GM12872 (cell line): Measurements from ENCODE around the gene A4GALT.

Experiments used
- TF ChIP-seq, protein P1 (sequence below): IDR thresholded peaks from 3 replicates; pipeline ENCODE4 v1.5.1; 2011; ENCODE audit warnings: low read depth, mild to moderate bottlenecking, low read length, moderate library complexity; ENCODE audit not compliant: insufficient read depth

A4GALT gene

GRCh38 chr22:42725606-42726355 lies 5.1 kb upstream of the A4GALT start:
- TF ChIP-seq, protein P1, sequence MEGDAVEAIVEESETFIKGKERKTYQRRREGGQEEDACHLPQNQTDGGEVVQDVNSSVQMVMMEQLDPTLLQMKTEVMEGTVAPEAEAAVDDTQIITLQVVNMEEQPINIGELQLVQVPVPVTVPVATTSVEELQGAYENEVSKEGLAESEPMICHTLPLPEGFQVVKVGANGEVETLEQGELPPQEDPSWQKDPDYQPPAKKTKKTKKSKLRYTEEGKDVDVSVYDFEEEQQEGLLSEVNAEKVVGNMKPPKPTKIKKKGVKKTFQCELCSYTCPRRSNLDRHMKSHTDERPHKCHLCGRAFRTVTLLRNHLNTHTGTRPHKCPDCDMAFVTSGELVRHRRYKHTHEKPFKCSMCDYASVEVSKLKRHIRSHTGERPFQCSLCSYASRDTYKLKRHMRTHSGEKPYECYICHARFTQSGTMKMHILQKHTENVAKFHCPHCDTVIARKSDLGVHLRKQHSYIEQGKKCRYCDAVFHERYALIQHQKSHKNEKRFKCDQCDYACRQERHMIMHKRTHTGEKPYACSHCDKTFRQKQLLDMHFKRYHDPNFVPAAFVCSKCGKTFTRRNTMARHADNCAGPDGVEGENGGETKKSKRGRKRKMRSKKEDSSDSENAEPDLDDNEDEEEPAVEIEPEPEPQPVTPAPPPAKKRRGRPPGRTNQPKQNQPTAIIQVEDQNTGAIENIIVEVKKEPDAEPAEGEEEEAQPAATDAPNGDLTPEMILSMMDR: no peak

- TF ChIP-seq, protein P1: no peak
These were observed 3.4 kb upstream of the A4GALT start for GRCh38 chr22:42724062-42724461.

- TF ChIP-seq, protein P1: no peak
These were observed 370 bp upstream of the A4GALT start for GRCh38 chr22:42721045-42721434.

DNA sequence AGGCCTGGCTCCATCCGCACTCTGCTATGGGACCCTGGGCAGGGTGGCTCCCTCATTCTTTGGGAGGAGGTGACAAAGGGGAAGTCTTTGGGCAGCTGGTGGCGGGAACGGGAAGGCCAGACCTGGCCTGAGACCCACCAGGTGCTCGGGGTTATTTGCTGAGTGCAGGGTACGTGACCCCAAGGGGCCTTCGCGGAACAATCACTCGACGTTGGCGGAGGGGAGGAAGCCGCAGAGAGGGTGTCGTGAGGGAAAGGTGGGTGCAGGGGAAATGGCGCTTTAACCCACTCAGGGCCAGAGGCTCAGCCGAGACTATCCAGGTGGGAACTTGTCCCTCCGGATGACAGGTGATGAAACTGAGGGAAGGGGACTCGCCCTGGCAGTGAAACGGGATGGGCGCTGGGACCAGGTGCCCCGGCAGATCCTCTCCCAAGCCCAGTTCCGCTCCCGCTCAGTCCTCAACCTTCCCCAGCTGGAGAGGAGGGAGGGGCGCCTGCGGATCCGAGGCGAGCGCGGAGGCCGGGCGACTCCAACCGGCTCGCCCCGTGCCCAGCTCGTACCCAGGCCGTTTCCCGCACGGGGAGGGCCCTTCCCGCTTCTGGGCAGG lies 911 bp downstream of the A4GALT start:
- TF ChIP-seq, protein P1: no peak

DNA sequence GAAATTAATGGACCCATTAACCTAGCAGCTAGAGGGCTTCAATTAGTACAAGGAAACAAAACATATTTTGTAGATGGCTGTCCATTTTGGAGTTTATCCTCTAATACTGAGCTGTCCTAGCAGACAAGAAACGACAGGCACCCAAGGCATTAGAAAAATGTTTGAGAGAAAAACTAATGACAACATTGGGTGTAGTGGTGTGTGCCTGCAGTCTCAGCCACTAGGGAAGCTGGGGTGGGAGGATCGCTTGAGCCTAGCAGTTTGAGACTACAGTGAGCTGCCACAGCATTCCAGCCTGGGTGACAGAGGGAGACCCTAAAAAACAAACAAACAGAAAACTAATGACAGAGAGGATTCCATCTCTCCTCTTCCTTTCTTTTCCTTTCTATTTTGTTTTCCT lies 1.5 kb downstream of the A4GALT start:
- TF ChIP-seq, protein P1: 0 out of 3 replicates have a peak, but pooled peaks have one; percentile 25

GRCh38 chr22:42717197-42717928 lies 3.3 kb downstream of the A4GALT start:
- TF ChIP-seq, protein P1: no peak

- TF ChIP-seq, protein P1: no peak
These were observed 4.0 kb downstream of the A4GALT start for GRCh38 chr22:42716649-42717127.
